OCI-LY7 (cell line): ENCODE measurements around the gene CELF4. TPM values are rescaled to one million over a fixed set of nuclear protein-coding genes. Genes with fewer than 3 reads are reported as not detected.

ENCODE experiments used
- BruUV-seq: library from RNA; stranded (reverse); fragments of 400-500 nt; replicated peaks from 2 replicates; lab custom pipeline; 2021; lab: Mats Ljungman, UMichigan
- CTCF ChIA-PET: fragments of 300-600 bp; sonication (Branson Sonifier 250); formaldehyde crosslinking; loops from one replicate; lab custom pipeline; 2022; ENCODE audit warnings: antibody characterized with exemption; ENCODE audit not compliant: unreplicated experiment; lab: Charles Lee
- POLR2A ChIA-PET: fragments of 300-600 bp; sonication (Branson Sonifier 250); formaldehyde crosslinking; loops from one replicate; lab custom pipeline; 2022; ENCODE audit warnings: antibody characterized with exemption; lab: Charles Lee
- DNase-seq: peaks from one replicate; pipeline ENCODE4 v3.0.0-alpha.2; 2015; ENCODE audit warnings: low spot score
- H2AFZ ChIP-seq: fragments of 200-600 bp; sonication (generic), shearing (Covaris generic); 2 replicates; pipeline ENCODE4 v1.6.1; 2014; ENCODE audit warnings: mild to moderate bottlenecking, antibody characterized with exemption, low read length, moderate library complexity
- H3K27ac ChIP-seq: fragments of 200-600 bp; sonication (generic); 2 replicates; pipeline ENCODE4 v1.5.1; 2014; ENCODE audit warnings: mixed run types, low read depth, mild to moderate bottlenecking, moderate library complexity, low read length, inconsistent platforms; ENCODE audit not compliant: poor library complexity, severe bottlenecking
- H3K36me3 ChIP-seq: fragments of 200-600 bp; sonication (generic); 2 replicates; pipeline ENCODE4 v1.6.1; 2014; ENCODE audit warnings: mild to moderate bottlenecking, antibody characterized with exemption, low read length, moderate library complexity, mixed read lengths; ENCODE audit not compliant: insufficient read depth
- H3K4me1 ChIP-seq: fragments of 200-600 bp; sonication (generic); 2 replicates; pipeline ENCODE4 v1.5.1; 2014; ENCODE audit warnings: mild to moderate bottlenecking, low read length; ENCODE audit not compliant: insufficient read depth, poor library complexity, severe bottlenecking
- H3K4me2 ChIP-seq: fragments of 200-600 bp; sonication (generic); 2 replicates; pipeline ENCODE4 v1.6.1; 2014; ENCODE audit warnings: mild to moderate bottlenecking, low read length
- H3K4me3 ChIP-seq: fragments of 200-600 bp; sonication (generic); 2 replicates; pipeline ENCODE4 v1.5.1; 2014; ENCODE audit warnings: mild to moderate bottlenecking, low read depth, low read length; ENCODE audit not compliant: poor library complexity, severe bottlenecking
- H3K79me2 ChIP-seq: fragments of 200-600 bp; sonication (generic); 2 replicates; pipeline ENCODE4 v1.6.1; 2016; ENCODE audit warnings: low read depth, mild to moderate bottlenecking, low read length, moderate library complexity, mixed read lengths; ENCODE audit not compliant: insufficient read depth
- H3K9me2 ChIP-seq: fragments of 200-600 bp; sonication (generic); 2 replicates; pipeline ENCODE4 v1.6.1; 2016; ENCODE audit warnings: mild to moderate bottlenecking, low read length, mixed read lengths; ENCODE audit not compliant: insufficient read depth
- H3K9me3 ChIP-seq: fragments of 200-600 bp; sonication (generic); 2 replicates; pipeline ENCODE4 v1.6.1; 2014; ENCODE audit warnings: mild to moderate bottlenecking, mixed run types, low read length, mixed read lengths
- H4K20me1 ChIP-seq: fragments of 200-600 bp; sonication (generic); 2 replicates; pipeline ENCODE4 v1.6.1; 2014; ENCODE audit warnings: mild to moderate bottlenecking, antibody characterized with exemption, low read length, moderate library complexity, mixed read lengths; ENCODE audit not compliant: insufficient read depth
- CTCF ChIP-seq: fragments of 200-600 bp; sonication (generic); conservative IDR thresholded peaks from 2 replicates; pipeline ENCODE4 v1.5.1; 2014; ENCODE audit warnings: mild to moderate bottlenecking, antibody characterized with exemption, low read length, moderate library complexity, mixed read lengths
- EZH2phosphoT487 ChIP-seq: fragments of 200-600 bp; sonication (generic); IDR thresholded peaks from 2 replicates; pipeline ENCODE4 v1.6.1; 2018; ENCODE audit warnings: low read depth, borderline replicate concordance, mild to moderate bottlenecking, mixed run types, antibody characterized with exemption, low read length, moderate library complexity, mixed read lengths
- intact Hi-C: fragments of 100-400 bp; cut with micrococcal nuclease; formaldehyde crosslinking; loops from one replicate; pipeline ENCODE4 v1.10.0; 2022; ENCODE audit not compliant: unreplicated experiment
- total RNA-seq, 2 experiments: library from RNA; depleted of rRNA in 1 of 2; stranded (reverse); fragments of >200 nt in 1 of 2; shearing (Covaris generic) in 1 of 2; gene quantifications; 2 replicates each; pipeline ENCODE4 v1.2.3, GENCODE V29; 2014 to 2022

Gene CELF4
- total RNA-seq, 2 experiments from 2014 or later = not detected

GRCh38 chr18:37395138-37395537, 170.5 kb downstream of the CELF4 start:
- ChIA-PET CTCF (no interaction called here), POLR2A (no interaction called here)
- intact Hi-C loops = no loop called here
- DNase-seq = no peak
- no peaks in the 10 kb centered on the region for H3K9me3 ChIP-seq
- H3K4me1 ChIP-seq = no peaks in the 10 kb centered on the region
- H3K79me2 ChIP-seq = no peaks in the 10 kb centered on the region
- no peak overlapping the region for H3K27ac ChIP-seq
- H4K20me1 ChIP-seq = no peaks in the 10 kb centered on the region
- no peak for TF ChIP-seq EZH2phosphoT487
- TF ChIP-seq CTCF = no peak
- BruUV-seq = no TSS peak
- no peak overlapping the region for H3K4me2 ChIP-seq
- H3K4me3 ChIP-seq = no peak overlapping the region
- H3K36me3 ChIP-seq = no peaks in the 10 kb centered on the region
- H3K9me2 ChIP-seq = no peaks in the 10 kb centered on the region
- H2AFZ ChIP-seq = no peak overlapping the region

- POLR2A ChIA-PET = no interaction called here
- no peak overlapping the region for H2AFZ ChIP-seq
- H3K36me3 ChIP-seq = no peaks in the 10 kb centered on the region
- no peaks in the 10 kb centered on the region for H4K20me1 ChIP-seq
- CTCF ChIA-PET = no interaction called here
- no peak overlapping the region for H3K4me3 ChIP-seq
- H3K79me2 ChIP-seq = no peaks in the 10 kb centered on the region
- DNase-seq = no peak
- H3K9me3 ChIP-seq = no peaks in the 10 kb centered on the region
- H3K4me1 ChIP-seq = no peaks in the 10 kb centered on the region
- TF ChIP-seq EZH2phosphoT487 = no peak
- TF ChIP-seq CTCF = no peak
- no peak overlapping the region for H3K4me2 ChIP-seq
- no peaks in the 10 kb centered on the region for H3K9me2 ChIP-seq
- intact Hi-C loops = no loop called here
- H3K27ac ChIP-seq = no peak overlapping the region
- BruUV-seq = no TSS peak
Observed at GRCh38 chr18:37394610-37394965, 171.0 kb downstream of the CELF4 start.

- no peak overlapping the region for H3K4me3 ChIP-seq
- CTCF ChIA-PET = no interaction called here
- H3K4me1 ChIP-seq = no peaks in the 10 kb centered on the region
- H4K20me1 ChIP-seq = no peaks in the 10 kb centered on the region
- H2AFZ ChIP-seq = no peak overlapping the region
- H3K36me3 ChIP-seq = no peaks in the 10 kb centered on the region
- no TSS peak for BruUV-seq
- intact Hi-C loops = no loop called here
- H3K27ac ChIP-seq = no peak overlapping the region
- H3K9me2 ChIP-seq = no peaks in the 10 kb centered on the region
- H3K4me2 ChIP-seq = no peak overlapping the region
- no peaks in the 10 kb centered on the region for H3K9me3 ChIP-seq
- DNase-seq = no peak
- no peaks in the 10 kb centered on the region for H3K79me2 ChIP-seq
- POLR2A ChIA-PET = no interaction called here
- no peak for TF ChIP-seq EZH2phosphoT487
- no peak for TF ChIP-seq CTCF
Observed at GRCh38 chr18:37393945-37394609, 171.5 kb downstream of the CELF4 start.
